Parathyroid adenoma (tissue), 2 donors: ENCODE measurements around the gene XRCC3.

ENCODE experiments used
- H2AFZ ChIP-seq: fragments of 300-600 bp; sonication (generic); one replicate; pipeline ENCODE4 v1.7.0; 2017; ENCODE audit warnings: antibody characterized with exemption, mild to moderate bottlenecking
- H3K27ac ChIP-seq: fragments of 300-600 bp; sonication (generic); one replicate; pipeline ENCODE4 v1.7.0; 2017
- H3K27me3 ChIP-seq: fragments of 300-600 bp; sonication (generic); one replicate; pipeline ENCODE4 v1.7.0; 2017; ENCODE audit warnings: low read length; ENCODE audit not compliant: control insufficient read depth, insufficient read depth
- H3K36me3 ChIP-seq: fragments of 300-600 bp; sonication (generic); one replicate; pipeline ENCODE4 v1.7.0; 2017; ENCODE audit warnings: low read length; ENCODE audit not compliant: control insufficient read depth, insufficient read depth
- H3K4me1 ChIP-seq: fragments of 300-600 bp; sonication (generic); one replicate; pipeline ENCODE4 v1.7.0; 2017; ENCODE audit warnings: control low read depth
- H3K4me2 ChIP-seq: fragments of 300-600 bp; sonication (generic); one replicate; pipeline ENCODE4 v1.7.0; 2017; ENCODE audit warnings: low read length
- H3K4me3 ChIP-seq: fragments of 300-600 bp; sonication (generic); one replicate; pipeline ENCODE4 v1.7.0; 2017; ENCODE audit warnings: low read depth, low read length
- H3K79me2 ChIP-seq: fragments of 300-600 bp; sonication (generic); one replicate; pipeline ENCODE4 v1.7.0; 2017; ENCODE audit warnings: control low read depth
- H3K9ac ChIP-seq: fragments of 300-600 bp; sonication (generic); one replicate; pipeline ENCODE4 v1.7.0; 2017; ENCODE audit warnings: mild to moderate bottlenecking
- H3K9me3 ChIP-seq: fragments of 300-600 bp; sonication (generic); one replicate; pipeline ENCODE4 v1.7.0; 2017; ENCODE audit warnings: low read length; ENCODE audit not compliant: control insufficient read depth
- CTCF ChIP-seq: fragments of 300-600 bp; sonication (generic); IDR thresholded peaks from one replicate; pipeline ENCODE4 v1.7.0; 2017; ENCODE audit warnings: antibody characterized with exemption, mild to moderate bottlenecking
- donor health status: primary hyperparathyroidism.

The XRCC3 gene

GRCh38 chr14:103686831-103687485 is 28.3 kb downstream of the XRCC3 start:
- H3K4me3 ChIP-seq = no peak overlapping the region
- no peak overlapping the region for H3K9ac ChIP-seq
- no peaks in the 10 kb centered on the region for H3K36me3 ChIP-seq
- no peak overlapping the region for H3K4me2 ChIP-seq
- no peaks in the 10 kb centered on the region for H3K4me1 ChIP-seq
- no peaks in the 10 kb centered on the region for H3K27me3 ChIP-seq
- H3K9me3 ChIP-seq = no peaks in the 10 kb centered on the region
- no peak overlapping the region for H2AFZ ChIP-seq
- H3K79me2 ChIP-seq = peaks cover 15% of the 10 kb centered on the region
- H3K27ac ChIP-seq = no peak overlapping the region
- no peak for TF ChIP-seq CTCF

GRCh38 chr14:103685276-103686211 is 29.7 kb downstream of the XRCC3 start:
- TF ChIP-seq CTCF = no peak

GRCh38 chr14:103684871-103685270 is 30.4 kb downstream of the XRCC3 start:
- Histone ChIP-seq H3K4me3 (no peak overlapping the region), H3K79me2 (peaks cover 16% of the 10 kb centered on the region), H3K27ac (no peak overlapping the region), H3K9me3 (no peaks in the 10 kb centered on the region), H3K4me1 (no peaks in the 10 kb centered on the region), H3K36me3 (no peaks in the 10 kb centered on the region), H3K4me2 (no peak overlapping the region), H3K9ac (no peak overlapping the region), H2AFZ (no peak overlapping the region), H3K27me3 (no peaks in the 10 kb centered on the region)
- no peak for TF ChIP-seq CTCF

More at GRCh38 chr14:103685276-103686211, 29.7 kb downstream of the XRCC3 start:
- Histone ChIP-seq H3K9me3 (no peaks in the 10 kb centered on the region), H3K4me1 (no peaks in the 10 kb centered on the region), H3K9ac (no peak overlapping the region), H3K27ac (no peak overlapping the region), H3K4me3 (no peak overlapping the region), H3K79me2 (peaks cover 16% of the 10 kb centered on the region), H2AFZ (no peak overlapping the region), H3K27me3 (no peaks in the 10 kb centered on the region), H3K36me3 (no peaks in the 10 kb centered on the region), H3K4me2 (no peak overlapping the region)

GRCh38 chr14:103684471-103684870 is 30.8 kb downstream of the XRCC3 start:
- TF ChIP-seq CTCF = no peak
- no peak overlapping the region for H2AFZ ChIP-seq
- no peak overlapping the region for H3K4me2 ChIP-seq
- H3K27me3 ChIP-seq = no peaks in the 10 kb centered on the region
- peaks cover 16% of the 10 kb centered on the region for H3K79me2 ChIP-seq
- H3K4me3 ChIP-seq = no peak overlapping the region
- H3K36me3 ChIP-seq = no peaks in the 10 kb centered on the region
- no peaks in the 10 kb centered on the region for H3K4me1 ChIP-seq
- no peaks in the 10 kb centered on the region for H3K9me3 ChIP-seq
- H3K27ac ChIP-seq = no peak overlapping the region
- H3K9ac ChIP-seq = no peak overlapping the region
